Ectodermal cell (in vitro differentiated cells): ENCODE results near the gene TCTN3.
"Not testable (repeated sequence)": the region's sequence is repeated elsewhere in the genome, so short reads cannot be mapped to it uniquely, and the experiment has no call there.

Source experiments
- H3K27ac ChIP-seq: 2 replicates; pipeline ENCODE4 v1.7.0; 2013; ENCODE audit warnings: mild to moderate bottlenecking, low read depth, low read length; ENCODE audit not compliant: insufficient read depth, poor library complexity, severe bottlenecking
- H3K27me3 ChIP-seq: 2 replicates; pipeline ENCODE4 v1.7.0; 2013; ENCODE audit warnings: mild to moderate bottlenecking, low read length; ENCODE audit not compliant: insufficient read depth, control insufficient read depth, poor library complexity, severe bottlenecking
- H3K36me3 ChIP-seq: one replicate; pipeline ENCODE4 v1.7.0; 2013; ENCODE audit warnings: low read length; ENCODE audit not compliant: control insufficient read depth, insufficient read depth
- H3K4me1 ChIP-seq: one replicate; pipeline ENCODE4 v1.7.0; 2013; ENCODE audit warnings: low read length; ENCODE audit not compliant: control insufficient read depth, insufficient read depth
- H3K4me3 ChIP-seq: 2 replicates; pipeline ENCODE4 v1.7.0; 2013; ENCODE audit warnings: low read depth, low read length, control low read depth; ENCODE audit not compliant: insufficient read depth
- H3K9me3 ChIP-seq: 2 replicates; pipeline ENCODE4 v1.7.0; 2013; ENCODE audit warnings: mild to moderate bottlenecking, low read length, moderate library complexity; ENCODE audit not compliant: control insufficient read depth
- WGBS, 2 experiments: methylation state at CpG; one replicate each; pipeline ENCODE4 v1.1.7; 2013; ENCODE audit warnings: missing lambda C conversion rate in 2 of 2; 5-methylcytosine and 5-hydroxymethylcytosine counted together

Gene TCTN3

GRCh38 chr10:95722496-95722895 is 28.8 kb upstream of the TCTN3 start:
- not testable (repeated sequence) for H3K27ac ChIP-seq, H3K4me1 ChIP-seq, H3K9me3 ChIP-seq, H3K4me3 ChIP-seq, H3K36me3 ChIP-seq, H3K27me3 ChIP-seq
- WGBS, 2 experiments, result 96 to 99% methylated on average over 3 of the region's 4 CpGs

DNA sequence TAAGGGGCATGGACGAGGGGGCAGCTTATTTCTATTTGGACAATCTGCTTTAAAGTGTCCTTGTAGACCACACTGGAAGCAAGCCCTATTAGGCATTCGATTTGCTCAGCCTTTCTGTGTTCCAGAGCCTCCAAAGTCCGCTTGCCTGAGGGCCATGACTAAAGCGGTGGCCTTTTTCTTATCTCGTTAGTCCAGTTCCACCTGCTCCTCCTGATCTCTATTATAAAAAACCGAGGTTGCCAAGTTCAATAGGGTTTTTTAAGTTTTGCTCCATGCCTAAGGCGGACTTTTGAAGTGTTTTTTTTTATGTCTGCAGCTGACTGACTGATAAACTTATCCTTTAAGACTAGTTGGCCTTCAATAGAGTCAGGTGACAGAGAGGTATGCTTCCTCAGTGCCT is 27.0 kb upstream of the TCTN3 start:
- WGBS, 2 experiments, result 93 to 95% methylated on average over 7 of the region's 7 CpGs
- not testable (repeated sequence) for H3K4me1 ChIP-seq, H3K4me3 ChIP-seq, H3K27ac ChIP-seq, H3K36me3 ChIP-seq, H3K9me3 ChIP-seq, H3K27me3 ChIP-seq

GRCh38 chr10:95716866-95717265 is 23.1 kb upstream of the TCTN3 start:
- no peaks in the 10 kb centered on the region for H3K36me3 ChIP-seq
- H3K9me3 ChIP-seq, result no peaks in the 10 kb centered on the region
- H3K4me3 ChIP-seq, result no peak overlapping the region
- no peaks in the 10 kb centered on the region for H3K27me3 ChIP-seq
- H3K4me1 ChIP-seq, result no peaks in the 10 kb centered on the region
- 78 to 87% methylated on average over 1 to 2 of the region's 2 CpGs for WGBS, 2 experiments
- H3K27ac ChIP-seq, result no peak overlapping the region

GRCh38 chr10:95716466-95716865 is 22.7 kb upstream of the TCTN3 start:
- 95 to 98% methylated on average over 3 of the region's 3 CpGs for WGBS, 2 experiments
- no peaks in the 10 kb centered on the region for H3K4me1 ChIP-seq
- no peak overlapping the region for H3K27ac ChIP-seq
- no peak overlapping the region for H3K4me3 ChIP-seq
- no peaks in the 10 kb centered on the region for H3K9me3 ChIP-seq
- H3K27me3 ChIP-seq, result no peaks in the 10 kb centered on the region
- H3K36me3 ChIP-seq, result no peaks in the 10 kb centered on the region

DNA sequence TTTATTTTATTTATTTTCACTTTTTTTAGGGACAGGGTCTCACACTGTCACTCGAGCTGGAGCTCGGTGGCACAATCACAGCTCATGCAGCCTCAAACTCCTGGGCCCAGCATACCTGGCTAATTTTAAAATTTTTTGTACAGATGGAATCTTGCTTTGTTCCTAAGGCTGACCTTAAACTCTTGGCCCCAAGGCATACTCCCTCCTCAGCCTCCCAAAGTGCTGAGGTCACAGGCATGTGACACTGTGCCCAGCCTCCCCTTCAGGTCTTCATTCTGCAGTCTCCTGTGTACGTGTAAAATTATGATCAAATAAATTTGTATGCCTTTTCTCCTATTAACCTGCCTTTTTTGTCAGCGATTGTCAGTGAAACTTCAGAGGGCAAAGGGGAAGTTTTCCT is 17.8 kb upstream of the TCTN3 start:
- Histone ChIP-seq H3K4me1 (no peaks in the 10 kb centered on the region), H3K9me3 (no peaks in the 10 kb centered on the region), H3K36me3 (no peaks in the 10 kb centered on the region), H3K27me3 (no peaks in the 10 kb centered on the region), H3K27ac (no peak overlapping the region), H3K4me3 (no peak overlapping the region)
- 95 to 97% methylated on average over 4 of the region's 4 CpGs for WGBS, 2 experiments

GRCh38 chr10:95706990-95707389 is 13.3 kb upstream of the TCTN3 start:
- no peak overlapping the region for H3K27ac ChIP-seq
- no peaks in the 10 kb centered on the region for H3K36me3 ChIP-seq
- H3K27me3 ChIP-seq, result no peaks in the 10 kb centered on the region
- 90 to 93% methylated on average over 7 of the region's 7 CpGs for WGBS, 2 experiments
- H3K4me3 ChIP-seq, result no peak overlapping the region
- H3K9me3 ChIP-seq, result no peaks in the 10 kb centered on the region
- no peaks in the 10 kb centered on the region for H3K4me1 ChIP-seq

- no peaks in the 10 kb centered on the region for H3K9me3 ChIP-seq
- no peak overlapping the region for H3K4me3 ChIP-seq
- no peaks in the 10 kb centered on the region for H3K27me3 ChIP-seq
- no peak overlapping the region for H3K27ac ChIP-seq
- 48% methylated on average over 6 of the region's 6 CpGs for WGBS, 2 experiments
- H3K4me1 ChIP-seq, result no peaks in the 10 kb centered on the region
- H3K36me3 ChIP-seq, result no peaks in the 10 kb centered on the region
Measured at GRCh38 chr10:95706573-95706972, 12.8 kb upstream of the TCTN3 start.

DNA sequence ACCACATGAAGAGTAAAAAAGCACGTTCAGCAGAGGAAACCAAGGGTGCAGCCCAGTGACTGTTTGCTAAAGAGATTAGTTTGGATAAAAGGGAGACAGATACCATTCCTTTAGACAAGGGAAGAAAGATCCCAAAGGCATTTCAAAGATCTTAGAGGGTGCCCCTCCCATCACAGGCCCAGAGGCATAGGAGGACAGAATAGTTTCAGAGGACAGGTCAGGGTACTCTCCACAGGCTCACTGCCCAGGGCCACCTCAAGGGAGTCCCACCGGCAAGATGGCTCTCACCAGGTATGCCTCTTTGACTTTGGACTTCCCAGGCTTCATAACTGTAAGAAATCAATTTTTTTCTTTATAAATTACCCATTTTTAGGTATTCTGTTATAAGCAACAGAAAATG is 4.7 kb upstream of the TCTN3 start:
- Histone ChIP-seq H3K27ac (no peak overlapping the region), H3K27me3 (no peaks in the 10 kb centered on the region), H3K9me3 (no peaks in the 10 kb centered on the region), H3K4me3 (no peak overlapping the region), H3K36me3 (no peaks in the 10 kb centered on the region), H3K4me1 (no peaks in the 10 kb centered on the region)
- 46 to 50% methylated on average over 2 of the region's 2 CpGs for WGBS, 2 experiments

DNA sequence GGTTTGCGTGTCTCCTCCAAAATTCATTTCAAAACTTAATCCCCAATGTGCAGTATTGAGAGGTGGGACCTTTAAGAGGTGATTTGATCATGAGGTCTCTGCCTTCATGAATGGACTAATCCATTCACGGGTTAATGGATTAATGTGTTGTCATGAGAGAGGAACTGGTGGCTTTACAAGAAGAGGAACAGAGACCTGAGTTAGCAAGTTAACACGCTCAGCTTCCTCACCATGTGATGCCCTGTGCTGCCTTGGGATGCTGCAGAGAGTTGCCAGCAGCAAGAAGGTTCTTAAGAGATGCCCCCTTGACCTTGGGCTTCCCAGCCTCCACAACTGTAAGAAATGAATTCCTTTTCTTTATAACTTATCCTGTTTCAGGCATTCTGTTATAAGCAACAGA is 3.7 kb upstream of the TCTN3 start:
- peaks cover 1% of the 10 kb centered on the region for H3K4me1 ChIP-seq
- H3K4me3 ChIP-seq, result no peak overlapping the region
- 88 to 94% methylated on average over 2 to 3 of the region's 3 CpGs for WGBS, 2 experiments
- H3K36me3 ChIP-seq, result no peaks in the 10 kb centered on the region
- H3K9me3 ChIP-seq, result no peaks in the 10 kb centered on the region
- H3K27me3 ChIP-seq, result no peaks in the 10 kb centered on the region
- H3K27ac ChIP-seq, result no peak overlapping the region

DNA sequence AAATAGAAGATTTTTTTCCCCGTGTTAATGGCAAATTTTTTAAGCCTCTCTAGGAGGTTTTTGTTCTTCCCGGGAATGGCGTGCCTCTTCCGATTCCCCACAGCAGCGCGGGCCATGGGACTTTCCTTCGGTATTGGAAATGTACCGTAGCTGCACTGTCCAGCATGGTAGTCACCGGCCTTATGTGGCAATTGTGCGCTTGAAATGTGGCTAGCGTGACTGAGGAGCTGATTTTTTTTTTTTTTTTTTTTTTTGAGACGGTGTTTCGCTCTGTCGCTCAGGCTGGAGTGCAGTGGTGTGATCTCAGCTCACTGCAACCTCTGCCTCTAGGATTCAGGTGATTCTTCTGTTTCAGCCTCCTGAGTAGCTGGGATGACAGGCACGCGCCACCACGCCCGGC is 938 bp upstream of the TCTN3 start:
- peaks cover 5% of the 10 kb centered on the region for H3K4me1 ChIP-seq
- H3K27me3 ChIP-seq, result no peaks in the 10 kb centered on the region
- no peaks in the 10 kb centered on the region for H3K36me3 ChIP-seq
- H3K27ac ChIP-seq, result no peak overlapping the region
- 93 to 96% methylated on average over 18 of the region's 18 CpGs for WGBS, 2 experiments
- no peak overlapping the region for H3K4me3 ChIP-seq
- H3K9me3 ChIP-seq, result no peaks in the 10 kb centered on the region

- Histone ChIP-seq H3K36me3 (no peaks in the 10 kb centered on the region), H3K4me3 (peak overlapping the region; percentile 95), H3K27me3 (no peaks in the 10 kb centered on the region), H3K4me1 (peaks cover 5% of the 10 kb centered on the region), H3K9me3 (no peaks in the 10 kb centered on the region), H3K27ac (no peak overlapping the region)
- 13% methylated on average over 15 of the region's 15 CpGs for WGBS, 2 experiments
Measured at GRCh38 chr10:95693071-95693667, 558 bp downstream of the TCTN3 start.
